C4-2B (cell line): ENCODE measurements around the gene MSRB3.

Experiments used
- CTCF ChIP-seq: fragments of 450-650 bp; conservative IDR thresholded peaks from 2 replicates; pipeline ENCODE4 v1.5.1; 2017; ENCODE audit warnings: mild to moderate bottlenecking
- ZFX ChIP-seq: fragments of 450-650 bp; IDR thresholded peaks from 2 replicates; pipeline ENCODE4 v1.6.1; 2017

GRCh38 chr12:65501935-65502334 is 223.5 kb downstream of the MSRB3 start:
- no peak for TF ChIP-seq CTCF
- TF ChIP-seq ZFX, result no peak
